ENCODE results near the gene TTC32.

TTC32 gene

DNA sequence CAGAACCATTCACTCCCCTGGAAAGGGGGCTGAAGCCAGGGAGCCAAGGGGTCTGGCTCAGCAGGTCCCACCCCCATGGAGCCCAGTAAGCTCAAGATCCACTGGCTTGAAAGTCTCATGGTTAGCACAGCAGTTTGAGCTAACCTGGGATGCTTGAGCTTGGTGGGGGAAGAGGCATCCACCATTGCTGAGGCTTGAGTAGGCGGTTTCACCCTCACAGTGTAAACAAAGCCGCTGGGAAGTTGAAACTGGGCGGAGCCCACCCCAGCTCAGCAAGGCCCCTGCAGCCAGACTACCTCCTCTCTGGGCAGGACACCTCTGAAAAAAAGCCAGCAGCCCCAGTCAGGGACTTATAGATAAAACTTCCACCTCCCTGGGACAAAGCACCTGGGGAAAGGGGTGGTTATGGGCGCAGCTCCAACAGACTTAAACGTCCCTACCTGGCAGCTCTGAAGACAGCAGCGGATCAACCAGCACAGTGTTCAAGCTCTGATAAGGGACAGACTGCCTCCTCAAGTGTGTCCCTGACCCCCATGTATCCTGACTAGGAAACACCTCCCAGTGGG is 14.7 kb upstream of the TTC32 start:
- FAIRE-seq = no peak
- no peak for TF ChIP-seq POLR2AphosphoS5 (IDR thresholded peaks at IDR 0.05; ENCODE audit: low read depth, low read length)
- no peak for TF ChIP-seq TAF1 (IDR thresholded peaks at IDR 0.05; ENCODE audit: borderline replicate concordance, low read depth, low read length)
- TF ChIP-seq POLR2A (IDR thresholded peaks at IDR 0.05; ENCODE audit: low read depth, low read length) = no peak
- DNase-seq (ENCODE audit: insufficient read length) = no peak

GRCh38 chr2:19914266-19914975 is 12.6 kb upstream of the TTC32 start:
- FAIRE-seq (no peak), DNase-seq (ENCODE audit: insufficient read length) (no peak)
- TF ChIP-seq POLR2AphosphoS5 (IDR thresholded peaks at IDR 0.05; ENCODE audit: low read depth, low read length) (no peak), POLR2A (IDR thresholded peaks at IDR 0.05; ENCODE audit: low read depth, low read length) (no peak), TAF1 (IDR thresholded peaks at IDR 0.05; ENCODE audit: borderline replicate concordance, low read depth, low read length) (no peak)

GRCh38 chr2:19911808-19912509 is 10.2 kb upstream of the TTC32 start:
- FAIRE-seq (no peak), DNase-seq (ENCODE audit: insufficient read length) (no peak)
- no peak for TF ChIP-seq POLR2AphosphoS5 (IDR thresholded peaks at IDR 0.05; ENCODE audit: low read depth, low read length)
- TF ChIP-seq POLR2A (IDR thresholded peaks at IDR 0.05; ENCODE audit: low read depth, low read length) = no peak
- no peak for TF ChIP-seq TAF1 (IDR thresholded peaks at IDR 0.05; ENCODE audit: borderline replicate concordance, low read depth, low read length)

DNA sequence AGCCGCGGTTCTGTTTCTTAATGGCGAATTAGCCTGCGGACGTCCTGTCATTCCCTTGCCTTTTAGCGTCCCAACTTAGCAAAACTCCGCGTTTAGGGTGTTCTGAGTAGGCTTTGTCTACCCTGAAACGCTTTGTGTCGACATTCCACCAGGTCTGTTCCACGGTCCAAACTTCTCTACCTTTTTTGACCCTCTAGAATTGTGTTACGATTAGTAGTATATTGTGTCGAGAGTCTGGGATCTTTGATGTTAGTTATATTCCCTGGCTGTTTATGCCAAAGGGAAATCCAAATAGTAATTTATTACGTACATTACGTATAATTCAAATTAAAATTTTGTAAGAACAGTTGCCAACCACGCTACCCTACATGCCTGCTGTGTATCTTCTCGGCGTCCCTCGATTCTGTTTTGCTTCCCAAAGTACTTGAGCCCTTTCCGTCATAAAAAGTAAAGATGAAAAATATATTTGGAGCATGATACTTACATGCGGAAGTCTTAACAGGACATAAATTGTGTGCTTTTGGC is 495 bp upstream of the TTC32 start:
- FAIRE-seq = no peak
- DNase-seq (ENCODE audit: insufficient read length) = no peak
- TF ChIP-seq TAF1 (IDR thresholded peaks at IDR 0.05; ENCODE audit: borderline replicate concordance, low read depth, low read length) = no peak
- TF ChIP-seq POLR2AphosphoS5 (IDR thresholded peaks at IDR 0.05; ENCODE audit: low read depth, low read length) = no peak
- TF ChIP-seq POLR2A (IDR thresholded peaks at IDR 0.05; ENCODE audit: low read depth, low read length) = no peak

- FAIRE-seq (peak; percentile 82), DNase-seq (ENCODE audit: insufficient read length) (no peak)
Measured at GRCh38 chr2:19900931-19901441, 797 bp downstream of the TTC32 start.

DNA sequence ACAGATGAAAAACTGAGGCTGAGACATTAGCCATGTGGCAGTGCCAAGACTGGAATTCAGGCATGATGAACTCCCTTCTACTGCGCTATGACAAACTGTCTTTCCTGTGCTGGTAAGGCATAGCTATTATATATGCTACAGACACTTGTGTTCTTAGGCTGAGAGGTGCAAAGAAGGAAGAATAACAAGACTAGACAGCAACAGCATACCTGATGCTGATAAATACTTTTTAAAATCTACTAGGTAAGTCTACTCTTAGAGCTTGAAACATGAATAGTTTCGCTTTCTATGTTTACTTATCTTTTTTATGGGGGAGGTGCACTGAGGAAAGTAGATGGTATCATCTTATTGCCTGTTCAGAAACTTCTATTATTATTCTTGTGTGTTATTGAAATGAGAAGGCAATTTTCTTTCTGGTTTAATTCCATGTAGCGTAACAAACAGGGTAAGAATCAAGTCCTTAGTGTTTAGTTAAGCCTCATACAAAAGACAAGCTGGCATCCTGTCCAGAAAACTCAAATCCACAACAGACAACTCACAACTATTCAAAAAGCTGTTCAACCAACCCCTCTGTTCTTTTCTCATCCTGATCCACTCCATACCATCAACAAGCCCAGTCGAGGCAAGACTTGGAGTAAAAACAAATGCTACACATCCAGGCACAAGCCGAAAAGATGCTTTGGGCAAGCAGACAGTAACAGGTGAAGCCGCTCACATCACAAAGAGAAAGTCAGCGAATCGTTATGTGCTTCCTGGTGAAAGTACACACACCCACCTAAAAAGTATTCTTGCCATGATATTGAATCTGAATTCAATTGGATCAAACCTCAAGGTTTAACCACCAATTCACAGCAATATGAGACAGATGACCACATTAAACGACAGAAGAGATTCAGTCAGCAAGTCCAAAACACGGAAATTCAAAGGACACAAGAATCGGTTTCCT is 1.5 kb downstream of the TTC32 start:
- FAIRE-seq (peak; percentile 65), DNase-seq (ENCODE audit: insufficient read length) (no peak)
- no peak for TF ChIP-seq POLR2AphosphoS5 (IDR thresholded peaks at IDR 0.05; ENCODE audit: low read depth, low read length)
- no peak for TF ChIP-seq TAF1 (IDR thresholded peaks at IDR 0.05; ENCODE audit: borderline replicate concordance, low read depth, low read length)
- TF ChIP-seq POLR2A (IDR thresholded peaks at IDR 0.05; ENCODE audit: low read depth, low read length) = no peak

More at GRCh38 chr2:19900931-19901441, 797 bp downstream of the TTC32 start:
- no peak for TF ChIP-seq TAF1 (IDR thresholded peaks at IDR 0.05; ENCODE audit: borderline replicate concordance, low read depth, low read length)
- TF ChIP-seq POLR2A (IDR thresholded peaks at IDR 0.05; ENCODE audit: low read depth, low read length) = no peak
- no peak for TF ChIP-seq POLR2AphosphoS5 (IDR thresholded peaks at IDR 0.05; ENCODE audit: low read depth, low read length)

DNA sequence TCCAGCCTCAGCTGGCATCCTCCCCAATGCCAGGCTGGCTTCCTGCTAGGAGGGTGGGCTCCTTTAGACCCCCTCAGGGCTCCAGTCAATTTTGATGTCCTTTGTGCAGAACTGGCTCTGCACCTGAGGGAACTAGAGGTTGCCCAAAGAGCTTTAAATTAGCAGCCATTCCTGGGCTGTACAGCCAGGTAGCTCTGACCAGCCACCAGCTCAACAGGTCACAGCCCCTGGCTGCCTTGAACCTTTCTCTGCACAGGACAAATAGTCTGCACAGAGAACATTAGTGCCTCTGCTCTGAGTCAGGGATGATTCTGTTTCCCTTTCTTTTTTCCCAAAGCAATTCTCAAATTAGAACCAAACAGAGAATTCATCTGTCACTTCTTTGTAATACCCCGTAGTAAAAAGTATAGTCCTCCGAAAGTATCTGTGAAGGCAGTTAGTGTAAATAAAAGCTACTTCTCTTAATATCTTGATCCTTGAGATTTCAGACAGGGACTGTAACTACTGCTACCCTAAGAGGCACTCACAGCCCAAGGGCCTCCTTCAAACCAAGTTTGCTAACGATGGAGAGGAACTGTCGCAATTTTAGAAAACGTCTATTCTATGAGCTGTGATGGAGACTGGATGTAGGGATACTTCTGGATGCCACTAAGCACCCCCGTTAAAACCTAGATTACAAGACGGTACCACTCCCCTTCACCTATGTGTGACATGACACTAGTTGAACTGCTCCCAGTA is 3.0 kb downstream of the TTC32 start:
- no peak for TF ChIP-seq TAF1 (IDR thresholded peaks at IDR 0.05; ENCODE audit: borderline replicate concordance, low read depth, low read length)
- no peak for TF ChIP-seq POLR2A (IDR thresholded peaks at IDR 0.05; ENCODE audit: low read depth, low read length)
- no peak for TF ChIP-seq POLR2AphosphoS5 (IDR thresholded peaks at IDR 0.05; ENCODE audit: low read depth, low read length)
- FAIRE-seq (no peak), DNase-seq (ENCODE audit: insufficient read length) (no peak)

DNA sequence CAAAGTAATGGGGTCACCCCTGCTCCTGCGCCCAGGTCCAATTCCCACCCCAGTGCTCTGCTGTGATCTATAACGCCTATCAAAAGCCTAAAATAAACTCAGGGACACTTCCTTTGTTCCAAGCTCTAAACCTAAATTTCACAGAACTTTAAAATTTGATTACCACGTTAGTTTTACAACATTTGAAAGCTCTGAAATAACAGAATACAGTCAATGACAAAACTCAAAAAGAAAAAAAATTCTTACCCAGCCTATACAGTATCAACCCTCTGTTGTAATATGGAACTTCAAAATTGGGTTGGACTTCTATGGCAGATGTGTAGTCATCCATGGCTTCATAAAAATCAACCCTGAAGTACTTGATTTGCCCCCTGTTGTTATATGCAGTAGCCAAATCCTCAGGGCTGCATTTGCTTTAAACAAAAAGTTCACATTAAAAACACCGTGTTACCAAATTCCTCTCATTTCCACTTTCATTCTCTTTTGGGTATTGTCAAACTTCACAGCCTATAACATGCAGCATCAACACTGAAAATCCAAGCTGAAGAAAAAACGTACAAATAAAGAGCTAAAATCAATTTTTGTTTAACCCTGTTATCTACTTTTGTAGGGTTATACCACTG is 4.0 kb downstream of the TTC32 start:
- DNase-seq (ENCODE audit: insufficient read length) (no peak), FAIRE-seq (no peak)
- no peak for TF ChIP-seq TAF1 (IDR thresholded peaks at IDR 0.05; ENCODE audit: borderline replicate concordance, low read depth, low read length)
- no peak for TF ChIP-seq POLR2AphosphoS5 (IDR thresholded peaks at IDR 0.05; ENCODE audit: low read depth, low read length)
- TF ChIP-seq POLR2A (IDR thresholded peaks at IDR 0.05; ENCODE audit: low read depth, low read length) = no peak

- DNase-seq (ENCODE audit: insufficient read length) = no peak
- FAIRE-seq = peak; percentile 82
- TF ChIP-seq POLR2A (IDR thresholded peaks at IDR 0.05; ENCODE audit: low read depth, low read length) = no peak
- no peak for TF ChIP-seq TAF1 (IDR thresholded peaks at IDR 0.05; ENCODE audit: borderline replicate concordance, low read depth, low read length)
- TF ChIP-seq POLR2AphosphoS5 (IDR thresholded peaks at IDR 0.05; ENCODE audit: low read depth, low read length) = no peak
Measured at GRCh38 chr2:19895535-19895934, 6.2 kb downstream of the TTC32 start.
